Uterus (tissue), 4 donors: ENCODE results near the gene ESPL1. TPM values are rescaled to one million over a fixed set of nuclear protein-coding genes. Genes with fewer than 3 reads are reported as not detected.

Experiments used
- DNase-seq, 2 donors: peaks; one replicate each; pipeline ENCODE4 v3.0.0-alpha.2; 2019 to 2020
- H3K27ac ChIP-seq, 2 donors: fragments of 200-600 bp; sonication (generic); 1 replicate in 1 of 2; 2 replicates in 1 of 2; pipeline ENCODE4 v1.5.1; 2016 to 2018
- H3K27me3 ChIP-seq, 2 donors: fragments of 200-600 bp; sonication (generic); one replicate each; pipeline ENCODE4 v1.5.1; 2018 to 2019; ENCODE audit warnings: control low read depth in 1 of 2
- H3K36me3 ChIP-seq, 2 donors: fragments of 200-600 bp; sonication (generic); one replicate each; pipeline ENCODE4 v1.5.1; 2019; ENCODE audit warnings: control low read depth in 1 of 2
- H3K4me1 ChIP-seq, 2 donors: fragments of 200-600 bp; sonication (generic); one replicate each; pipeline ENCODE4 v1.5.1; 2018 to 2019; ENCODE audit warnings: control low read depth in 1 of 2
- H3K4me3 ChIP-seq, 2 donors: fragments of 200-600 bp; sonication (generic); 1 replicate in 1 of 2; 2 replicates in 1 of 2; pipeline ENCODE4 v1.5.1; 2018 to 2019; ENCODE audit warnings: mild to moderate bottlenecking in 1 of 2
- H3K9me3 ChIP-seq, 2 donors: fragments of 200-600 bp; sonication (generic); one replicate each; pipeline ENCODE4 v1.5.1; 2019; ENCODE audit warnings: control low read depth in 1 of 2
- CTCF ChIP-seq, 4 experiments: fragments of 200-600 bp in 2 of 4; fragments of 450-650 bp in 2 of 4; sonication (generic) in 2 of 4; IDR thresholded peaks; one replicate each; pipeline ENCODE4 v1.5.1; 2016 to 2019; ENCODE audit warnings: antibody characterized with exemption in 4 of 4, mild to moderate bottlenecking in 2 of 4, moderate library complexity in 1 of 4
- POLR2A ChIP-seq, 2 donors: fragments of 450-650 bp; IDR thresholded peaks; one replicate each; pipeline ENCODE4 v1.6.1; 2016; ENCODE audit warnings: antibody characterized with exemption in 2 of 2, mild to moderate bottlenecking in 1 of 2, moderate library complexity in 1 of 2
- intact Hi-C: fragments of 100-400 bp; cut with DNase I; formaldehyde crosslinking; loops from one replicate; pipeline ENCODE4 v1.15.1; 2023; ENCODE audit warnings: low total_unique reads
- total RNA-seq, 4 donors: library from RNA; depleted of rRNA in 3 of 4; stranded (reverse); fragments of >200 nt in 3 of 4; gene quantifications; one replicate each; pipeline versions ENCODE4 v1.1.0 to v1.2.4, GENCODE V29; 2014 to 2023
- donor health status: DM: yes; HTN: yes; CAD: no.

ESPL1 gene
- total RNA-seq, 4 donors from 2014 or later = 0.12 to 4.5 TPM; not detected in 2

GRCh38 chr12:53223389-53224060 lies 44.6 kb upstream of the ESPL1 start:
- H3K4me1 ChIP-seq = peaks cover 8 to 25% of the 10 kb centered on the region in 2 donors
- H3K9me3 ChIP-seq = no peaks in the 10 kb centered on the region
- DNase-seq = peak in 1 of 2 donors; percentile 69

GRCh38 chr12:53224061-53224896 lies 43.8 kb upstream of the ESPL1 start:
- H3K4me1 ChIP-seq = peaks cover 8 to 25% of the 10 kb centered on the region in 2 donors
- DNase-seq = no peak

More at GRCh38 chr12:53223389-53224060, 44.6 kb upstream of the ESPL1 start:
- intact Hi-C loops = no loop called here
- H3K27ac ChIP-seq = peak overlapping the region; percentile 99
- H3K27me3 ChIP-seq = no peaks in the 10 kb centered on the region
- TF ChIP-seq CTCF (IDR thresholded peaks at IDR 0.05) (no peak), POLR2A (IDR thresholded peaks at IDR 0.05) (no peak)
- H3K4me3 ChIP-seq = no peak overlapping the region
- no peaks in the 10 kb centered on the region for H3K36me3 ChIP-seq

GRCh38 chr12:53224897-53225634 lies 43.0 kb upstream of the ESPL1 start:
- Histone ChIP-seq H3K27ac (peak overlapping the region; percentile 99), H3K4me1 (peaks cover 8 to 25% of the 10 kb centered on the region in 2 donors), H3K9me3 (no peaks in the 10 kb centered on the region), H3K36me3 (no peaks in the 10 kb centered on the region), H3K4me3 (no peak overlapping the region), H3K27me3 (no peaks in the 10 kb centered on the region)
- no peak for TF ChIP-seq CTCF (IDR thresholded peaks at IDR 0.05)
- no peak for TF ChIP-seq POLR2A (IDR thresholded peaks at IDR 0.05)
- no peak for DNase-seq
- intact Hi-C loops = no loop called here

More at GRCh38 chr12:53224061-53224896, 43.8 kb upstream of the ESPL1 start:
- Histone ChIP-seq H3K27me3 (no peaks in the 10 kb centered on the region), H3K36me3 (no peaks in the 10 kb centered on the region), H3K9me3 (no peaks in the 10 kb centered on the region), H3K4me3 (no peak overlapping the region), H3K27ac (peak overlapping the region; percentile 99)
- intact Hi-C loops = no loop called here
- TF ChIP-seq CTCF (IDR thresholded peaks at IDR 0.05) (peak in 1 of 4 experiments; percentile 18), POLR2A (IDR thresholded peaks at IDR 0.05) (no peak)

GRCh38 chr12:53225635-53226424 lies 42.3 kb upstream of the ESPL1 start:
- Histone ChIP-seq H3K4me1 (peaks cover 8 to 25% of the 10 kb centered on the region in 2 donors), H3K4me3 (no peak overlapping the region)
- intact Hi-C loops = no loop called here

More at GRCh38 chr12:53225635-53226424, 42.3 kb upstream of the ESPL1 start:
- Histone ChIP-seq H3K9me3 (no peaks in the 10 kb centered on the region), H3K27me3 (no peaks in the 10 kb centered on the region), H3K27ac (peak overlapping the region in 1 of 2 donors; percentile 99), H3K36me3 (no peaks in the 10 kb centered on the region)
- no peak for DNase-seq
- TF ChIP-seq POLR2A (IDR thresholded peaks at IDR 0.05) (no peak), CTCF (IDR thresholded peaks at IDR 0.05) (no peak)
